ENCODE results near the gene SLC37A3. TPM values are rescaled to one million over a fixed set of nuclear protein-coding genes. Genes with fewer than 3 reads are reported as not detected.

SLC37A3 gene
- total RNA-seq, 1 donor from 2014 or later: 83.4 TPM

DNA sequence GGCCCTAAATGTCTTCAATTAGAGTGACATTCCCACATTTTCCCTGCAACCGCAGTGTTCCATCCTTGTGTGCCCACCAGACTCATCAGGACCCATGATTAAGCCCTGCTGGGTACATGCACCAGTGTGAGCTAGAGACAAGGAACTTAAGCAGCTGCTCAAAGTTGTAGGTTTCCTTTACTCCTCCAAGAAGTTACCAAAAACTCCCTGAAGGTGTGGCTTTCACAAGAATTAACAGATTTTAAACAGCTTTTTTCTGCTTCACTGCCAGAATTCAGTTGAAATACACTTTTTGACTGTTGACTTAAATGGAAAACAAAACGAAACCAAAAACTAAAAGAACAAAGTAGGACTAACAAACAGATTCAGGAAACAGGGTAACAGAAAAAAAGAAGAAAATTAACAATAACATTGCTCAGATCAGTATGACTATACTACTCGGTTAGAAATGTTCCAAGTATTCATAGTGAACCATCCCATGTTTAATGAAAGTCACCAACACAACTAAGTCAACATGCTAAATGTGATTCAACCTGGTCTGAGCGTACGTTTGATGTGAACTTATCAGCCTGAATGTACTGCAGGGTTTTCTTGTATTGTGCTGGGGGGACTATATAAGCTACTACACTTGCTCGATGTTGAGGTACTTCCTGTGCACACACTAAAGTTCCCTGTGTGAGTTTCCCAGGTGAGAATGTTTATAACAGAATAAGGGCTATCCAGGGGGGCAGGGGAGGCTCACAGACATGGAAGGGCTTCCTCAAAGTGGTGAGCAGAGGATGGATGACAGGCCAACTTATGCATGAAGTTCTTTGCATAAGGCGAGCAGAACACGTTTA, 22.2 kb downstream of the SLC37A3 start:
- Histone ChIP-seq H3K9ac (no peak overlapping the region), H3K9me3 (ENCODE audit: low read depth) (no peaks in the 10 kb centered on the region), H3K4me2 (no peak overlapping the region), H3K4me1 (no peaks in the 10 kb centered on the region), H3K79me2 (ENCODE audit: low read depth) (no peaks in the 10 kb centered on the region), H2AFZ (replicated peaks) (no peak overlapping the region), H3K27me3 (no peaks in the 10 kb centered on the region), H3K4me3 (no peak overlapping the region), H3K36me3 (no peaks in the 10 kb centered on the region), H3F3A (ENCODE audit: low read depth) (no peaks in the 10 kb centered on the region), H4K20me1 (ENCODE audit: low read depth) (no peaks in the 10 kb centered on the region), H3K27ac (no peak overlapping the region)
- no peak overlapping the region for H3K27ac Mint-ChIP-seq
- H3K36me3 Mint-ChIP-seq: peaks cover 14% of the 10 kb centered on the region
- TF ChIP-seq, protein P1, sequence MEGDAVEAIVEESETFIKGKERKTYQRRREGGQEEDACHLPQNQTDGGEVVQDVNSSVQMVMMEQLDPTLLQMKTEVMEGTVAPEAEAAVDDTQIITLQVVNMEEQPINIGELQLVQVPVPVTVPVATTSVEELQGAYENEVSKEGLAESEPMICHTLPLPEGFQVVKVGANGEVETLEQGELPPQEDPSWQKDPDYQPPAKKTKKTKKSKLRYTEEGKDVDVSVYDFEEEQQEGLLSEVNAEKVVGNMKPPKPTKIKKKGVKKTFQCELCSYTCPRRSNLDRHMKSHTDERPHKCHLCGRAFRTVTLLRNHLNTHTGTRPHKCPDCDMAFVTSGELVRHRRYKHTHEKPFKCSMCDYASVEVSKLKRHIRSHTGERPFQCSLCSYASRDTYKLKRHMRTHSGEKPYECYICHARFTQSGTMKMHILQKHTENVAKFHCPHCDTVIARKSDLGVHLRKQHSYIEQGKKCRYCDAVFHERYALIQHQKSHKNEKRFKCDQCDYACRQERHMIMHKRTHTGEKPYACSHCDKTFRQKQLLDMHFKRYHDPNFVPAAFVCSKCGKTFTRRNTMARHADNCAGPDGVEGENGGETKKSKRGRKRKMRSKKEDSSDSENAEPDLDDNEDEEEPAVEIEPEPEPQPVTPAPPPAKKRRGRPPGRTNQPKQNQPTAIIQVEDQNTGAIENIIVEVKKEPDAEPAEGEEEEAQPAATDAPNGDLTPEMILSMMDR (IDR thresholded peaks at IDR 0.05): no peak
- TF ChIP-seq EZH2phosphoT487 (IDR thresholded peaks at IDR 0.05) (no peak), EZH2 (IDR thresholded peaks at IDR 0.05) (no peak)
- H3K9me3 Mint-ChIP-seq: no peaks in the 10 kb centered on the region
- H3K4me3 Mint-ChIP-seq: no peak overlapping the region
- H3K4me1 Mint-ChIP-seq: no peaks in the 10 kb centered on the region
- DNase-seq (ENCODE audit: low spot score): no peak
- H3K27me3 Mint-ChIP-seq (ENCODE audit: insufficient read depth, low read depth): peaks cover 6% of the 10 kb centered on the region

DNA sequence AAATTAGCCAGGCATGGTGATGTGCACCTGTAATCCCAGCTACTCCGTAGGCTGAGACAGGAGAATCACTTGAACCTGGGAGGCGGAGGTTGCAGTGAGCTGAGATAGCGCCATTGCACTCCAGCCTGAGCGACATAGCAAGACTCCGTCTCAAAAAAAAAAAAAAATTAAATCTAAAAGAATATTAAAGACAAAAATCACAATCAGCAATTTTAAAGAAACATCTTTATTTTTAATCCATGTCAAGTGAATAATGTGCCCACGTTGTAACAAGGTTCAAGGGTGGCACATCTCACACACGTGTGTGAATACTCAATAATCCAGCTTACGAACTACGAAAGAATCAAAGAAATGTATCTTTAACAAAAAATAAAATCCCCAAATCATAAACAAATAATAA, 23.0 kb downstream of the SLC37A3 start:
- Mint-ChIP-seq H3K4me3 (no peak overlapping the region), H3K36me3 (peaks cover 14% of the 10 kb centered on the region), H3K27ac (no peak overlapping the region), H3K27me3 (ENCODE audit: insufficient read depth, low read depth) (peaks cover 6% of the 10 kb centered on the region), H3K4me1 (no peaks in the 10 kb centered on the region), H3K9me3 (no peaks in the 10 kb centered on the region)
- no peaks in the 10 kb centered on the region for H3K79me2 ChIP-seq (ENCODE audit: low read depth)
- H3K36me3 ChIP-seq: no peaks in the 10 kb centered on the region
- no peaks in the 10 kb centered on the region for H3K9me3 ChIP-seq (ENCODE audit: low read depth)
- no peak overlapping the region for H3K4me2 ChIP-seq
- no peak overlapping the region for H3K4me3 ChIP-seq
- no peaks in the 10 kb centered on the region for H3F3A ChIP-seq (ENCODE audit: low read depth)
- no peak for DNase-seq (ENCODE audit: low spot score)
- H3K9ac ChIP-seq: no peak overlapping the region
- H3K27me3 ChIP-seq: no peaks in the 10 kb centered on the region
- H4K20me1 ChIP-seq (ENCODE audit: low read depth): no peaks in the 10 kb centered on the region
- H3K4me1 ChIP-seq: no peaks in the 10 kb centered on the region
- no peak overlapping the region for H2AFZ ChIP-seq (replicated peaks)
- TF ChIP-seq EZH2phosphoT487 (IDR thresholded peaks at IDR 0.05) (no peak), EZH2 (IDR thresholded peaks at IDR 0.05) (no peak)
- TF ChIP-seq, protein P1 (IDR thresholded peaks at IDR 0.05): no peak
- H3K27ac ChIP-seq: no peak overlapping the region

DNA sequence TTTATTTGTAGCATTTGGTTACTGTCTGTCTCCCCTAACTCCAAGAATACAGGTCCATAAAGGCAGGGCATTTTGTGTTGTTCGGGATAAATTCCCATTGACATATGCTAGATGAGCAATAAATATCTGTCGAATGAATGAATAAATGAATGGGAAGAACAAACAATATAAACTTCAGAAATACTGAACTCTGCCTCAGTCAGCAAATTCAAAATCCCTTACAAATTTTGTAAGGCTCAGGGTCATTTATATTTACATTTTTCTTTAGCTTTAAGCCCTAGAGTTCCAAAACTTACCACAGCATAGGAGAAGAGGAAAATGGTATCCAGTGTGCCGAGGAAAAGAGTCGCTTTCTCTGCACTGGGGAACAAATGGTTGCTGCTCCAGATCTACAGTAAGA, 29.0 kb downstream of the SLC37A3 start:
- peaks cover 13% of the 10 kb centered on the region for H3K36me3 Mint-ChIP-seq

More for the DNA sequence above, 29.0 kb downstream of the SLC37A3 start:
- no peak overlapping the region for H3K9ac ChIP-seq
- H3K4me2 ChIP-seq: no peak overlapping the region
- no peaks in the 10 kb centered on the region for H3K9me3 Mint-ChIP-seq
- TF ChIP-seq EZH2 (IDR thresholded peaks at IDR 0.05) (no peak), EZH2phosphoT487 (IDR thresholded peaks at IDR 0.05) (no peak)
- TF ChIP-seq, protein P1 (IDR thresholded peaks at IDR 0.05): no peak
- no peak overlapping the region for H3K27ac ChIP-seq
- no peaks in the 10 kb centered on the region for H3K79me2 ChIP-seq (ENCODE audit: low read depth)
- no peaks in the 10 kb centered on the region for H3K4me1 ChIP-seq
- no peaks in the 10 kb centered on the region for H3K27me3 ChIP-seq
- no peak for DNase-seq (ENCODE audit: low spot score)
- no peak overlapping the region for H3K4me3 Mint-ChIP-seq
- peaks cover 2% of the 10 kb centered on the region for H3K27me3 Mint-ChIP-seq (ENCODE audit: insufficient read depth, low read depth)
- H3K4me1 Mint-ChIP-seq: no peaks in the 10 kb centered on the region
- H3K4me3 ChIP-seq: no peak overlapping the region
- H4K20me1 ChIP-seq (ENCODE audit: low read depth): no peaks in the 10 kb centered on the region
- no peak overlapping the region for H3K27ac Mint-ChIP-seq
- H3K36me3 ChIP-seq: no peaks in the 10 kb centered on the region
- H3F3A ChIP-seq (ENCODE audit: low read depth): peaks cover 6% of the 10 kb centered on the region
- no peaks in the 10 kb centered on the region for H3K9me3 ChIP-seq (ENCODE audit: low read depth)
- H2AFZ ChIP-seq (replicated peaks): no peak overlapping the region
